ENCODE data around the gene PDPK1. TPM values are rescaled to one million over a fixed set of nuclear protein-coding genes. Genes with fewer than 3 reads are reported as not detected.

Gene PDPK1
- total and polyA plus RNA-seq, 4 donors = 12.1 to 28.1 (median 18.2) TPM

DNA sequence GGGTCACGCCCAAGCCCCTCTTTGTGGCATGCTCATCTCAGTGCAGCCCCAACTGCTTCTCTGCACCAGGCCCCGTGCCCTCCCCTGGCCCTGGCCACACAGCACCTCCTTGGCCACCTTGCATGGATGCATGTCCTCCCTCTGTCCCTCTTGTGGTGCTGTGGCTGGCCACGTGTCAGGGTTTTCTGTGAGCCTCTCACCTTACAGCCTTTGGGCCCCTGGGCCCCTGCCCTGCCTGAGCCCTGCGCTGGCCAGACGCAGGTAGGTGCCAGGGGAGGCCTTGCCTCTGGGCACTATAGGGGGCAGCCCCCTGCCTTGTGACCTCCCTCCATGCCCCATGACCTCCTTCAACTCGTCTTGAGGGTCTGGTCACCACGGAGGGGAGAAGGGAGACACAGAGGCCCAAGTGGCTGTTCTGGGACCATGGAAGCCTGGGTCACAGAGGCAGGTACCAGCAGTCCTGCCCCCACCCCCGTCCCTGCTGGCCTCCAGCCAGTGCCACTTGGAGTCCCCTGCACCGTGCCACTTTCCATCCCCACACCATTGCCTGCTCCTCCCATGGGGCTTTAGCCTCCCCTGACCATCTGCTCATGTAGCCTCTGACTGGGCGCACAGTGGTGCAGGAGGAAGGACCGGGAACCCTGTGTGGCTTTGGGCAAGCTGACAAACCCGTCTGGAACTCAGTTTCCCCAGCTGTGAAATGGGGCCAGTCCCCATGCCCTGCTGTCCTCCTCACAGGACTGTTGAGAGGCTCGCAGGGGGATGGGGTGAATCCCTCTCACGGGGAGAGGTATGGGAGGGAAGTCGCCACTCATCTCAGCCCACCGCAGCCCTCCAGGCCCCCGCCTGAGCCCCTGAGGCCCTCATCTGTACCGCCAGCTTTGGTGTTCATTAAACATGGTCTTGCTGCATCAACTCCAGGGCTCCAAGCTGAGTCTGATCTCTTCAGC, 35.6 kb upstream of the PDPK1 start (continued):
- TF ChIP-seq, protein P1, sequence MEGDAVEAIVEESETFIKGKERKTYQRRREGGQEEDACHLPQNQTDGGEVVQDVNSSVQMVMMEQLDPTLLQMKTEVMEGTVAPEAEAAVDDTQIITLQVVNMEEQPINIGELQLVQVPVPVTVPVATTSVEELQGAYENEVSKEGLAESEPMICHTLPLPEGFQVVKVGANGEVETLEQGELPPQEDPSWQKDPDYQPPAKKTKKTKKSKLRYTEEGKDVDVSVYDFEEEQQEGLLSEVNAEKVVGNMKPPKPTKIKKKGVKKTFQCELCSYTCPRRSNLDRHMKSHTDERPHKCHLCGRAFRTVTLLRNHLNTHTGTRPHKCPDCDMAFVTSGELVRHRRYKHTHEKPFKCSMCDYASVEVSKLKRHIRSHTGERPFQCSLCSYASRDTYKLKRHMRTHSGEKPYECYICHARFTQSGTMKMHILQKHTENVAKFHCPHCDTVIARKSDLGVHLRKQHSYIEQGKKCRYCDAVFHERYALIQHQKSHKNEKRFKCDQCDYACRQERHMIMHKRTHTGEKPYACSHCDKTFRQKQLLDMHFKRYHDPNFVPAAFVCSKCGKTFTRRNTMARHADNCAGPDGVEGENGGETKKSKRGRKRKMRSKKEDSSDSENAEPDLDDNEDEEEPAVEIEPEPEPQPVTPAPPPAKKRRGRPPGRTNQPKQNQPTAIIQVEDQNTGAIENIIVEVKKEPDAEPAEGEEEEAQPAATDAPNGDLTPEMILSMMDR (IDR thresholded peaks at IDR 0.05; ENCODE audit: low read depth, low read length, missing input control) = no peak

DNA sequence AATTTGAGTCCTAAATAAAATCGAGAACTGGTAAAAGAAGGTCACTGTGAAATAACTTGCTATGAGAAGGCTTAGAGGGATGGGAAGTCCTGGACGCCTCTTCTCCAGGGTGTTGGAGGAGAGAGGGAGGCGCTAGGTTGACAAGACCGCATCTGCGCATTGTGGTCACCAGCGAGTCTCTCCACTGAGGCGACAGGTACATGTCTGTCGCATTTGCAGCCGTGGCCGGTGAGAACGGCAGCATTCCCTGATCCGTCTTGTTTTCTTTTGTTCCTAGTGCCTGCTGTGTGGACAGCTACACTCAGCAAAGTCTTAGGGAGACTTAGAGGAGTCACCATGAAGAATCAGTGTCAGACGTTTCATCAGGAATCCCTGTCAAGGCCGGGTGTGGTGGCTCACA, 32.1 kb upstream of the PDPK1 start:
- H3K9me3 ChIP-seq (ENCODE audit: control insufficient read depth in 4 of 4, low read length in 3 of 4) = no peaks in the 10 kb centered on the region
- no peaks in the 10 kb centered on the region for H3K36me3 ChIP-seq (ENCODE audit: control insufficient read depth in 4 of 4, insufficient read depth in 3 of 4, low read depth in 1 of 4, low read length in 3 of 4)
- H3K27me3 ChIP-seq (ENCODE audit: control insufficient read depth in 4 of 4, insufficient read depth in 4 of 4, low read length in 3 of 4) = no peaks in the 10 kb centered on the region
- H3K27ac ChIP-seq (ENCODE audit: low read depth in 1 of 2, low read length in 2 of 2) = no peak overlapping the region
- WGBS = 96% methylated on average over 14 of the region's 14 CpGs
- H3K9ac ChIP-seq (ENCODE audit: low read depth in 1 of 2, low read length in 2 of 2) = no peak overlapping the region
- peaks cover 3 to 26% (median 15%) of the 10 kb centered on the region in 4 donors for H3K4me1 ChIP-seq (ENCODE audit: control insufficient read depth in 4 of 4, insufficient read depth in 4 of 4, low read length in 3 of 4)
- TF ChIP-seq GABPA (IDR thresholded peaks at IDR 0.05 in 1 of 2, conservative IDR thresholded peaks at IDR 0.05 in 1 of 2) (no peak), NR2F2 (IDR thresholded peaks at IDR 0.05) (no peak), HNF4G (IDR thresholded peaks at IDR 0.05) (no peak), FOXA2 (IDR thresholded peaks at IDR 0.05) (no peak), TAF1 (conservative IDR thresholded peaks at IDR 0.05) (no peak), FOXA1 (IDR thresholded peaks at IDR 0.05) (no peak), SP1 (IDR thresholded peaks at IDR 0.05) (no peak), RXRA (IDR thresholded peaks at IDR 0.05) (no peak)
- TF ChIP-seq, protein P1 (IDR thresholded peaks at IDR 0.05; ENCODE audit: low read depth, low read length, missing input control) = no peak
- TF ChIP-seq, protein P2, sequence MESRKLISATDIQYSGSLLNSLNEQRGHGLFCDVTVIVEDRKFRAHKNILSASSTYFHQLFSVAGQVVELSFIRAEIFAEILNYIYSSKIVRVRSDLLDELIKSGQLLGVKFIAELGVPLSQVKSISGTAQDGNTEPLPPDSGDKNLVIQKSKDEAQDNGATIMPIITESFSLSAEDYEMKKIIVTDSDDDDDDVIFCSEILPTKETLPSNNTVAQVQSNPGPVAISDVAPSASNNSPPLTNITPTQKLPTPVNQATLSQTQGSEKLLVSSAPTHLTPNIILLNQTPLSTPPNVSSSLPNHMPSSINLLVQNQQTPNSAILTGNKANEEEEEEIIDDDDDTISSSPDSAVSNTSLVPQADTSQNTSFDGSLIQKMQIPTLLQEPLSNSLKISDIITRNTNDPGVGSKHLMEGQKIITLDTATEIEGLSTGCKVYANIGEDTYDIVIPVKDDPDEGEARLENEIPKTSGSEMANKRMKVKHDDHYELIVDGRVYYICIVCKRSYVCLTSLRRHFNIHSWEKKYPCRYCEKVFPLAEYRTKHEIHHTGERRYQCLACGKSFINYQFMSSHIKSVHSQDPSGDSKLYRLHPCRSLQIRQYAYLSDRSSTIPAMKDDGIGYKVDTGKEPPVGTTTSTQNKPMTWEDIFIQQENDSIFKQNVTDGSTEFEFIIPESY (IDR thresholded peaks at IDR 0.05) = no peak
- TF ChIP-seq, protein P3, sequence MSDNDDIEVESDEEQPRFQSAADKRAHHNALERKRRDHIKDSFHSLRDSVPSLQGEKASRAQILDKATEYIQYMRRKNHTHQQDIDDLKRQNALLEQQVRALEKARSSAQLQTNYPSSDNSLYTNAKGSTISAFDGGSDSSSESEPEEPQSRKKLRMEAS (IDR thresholded peaks at IDR 0.05) = no peak
- DNase-seq (ENCODE audit: low spot score) = no peak
- H3K4me3 ChIP-seq (ENCODE audit: low read depth in 1 of 3, low read length in 3 of 3) = no peak overlapping the region

DNA sequence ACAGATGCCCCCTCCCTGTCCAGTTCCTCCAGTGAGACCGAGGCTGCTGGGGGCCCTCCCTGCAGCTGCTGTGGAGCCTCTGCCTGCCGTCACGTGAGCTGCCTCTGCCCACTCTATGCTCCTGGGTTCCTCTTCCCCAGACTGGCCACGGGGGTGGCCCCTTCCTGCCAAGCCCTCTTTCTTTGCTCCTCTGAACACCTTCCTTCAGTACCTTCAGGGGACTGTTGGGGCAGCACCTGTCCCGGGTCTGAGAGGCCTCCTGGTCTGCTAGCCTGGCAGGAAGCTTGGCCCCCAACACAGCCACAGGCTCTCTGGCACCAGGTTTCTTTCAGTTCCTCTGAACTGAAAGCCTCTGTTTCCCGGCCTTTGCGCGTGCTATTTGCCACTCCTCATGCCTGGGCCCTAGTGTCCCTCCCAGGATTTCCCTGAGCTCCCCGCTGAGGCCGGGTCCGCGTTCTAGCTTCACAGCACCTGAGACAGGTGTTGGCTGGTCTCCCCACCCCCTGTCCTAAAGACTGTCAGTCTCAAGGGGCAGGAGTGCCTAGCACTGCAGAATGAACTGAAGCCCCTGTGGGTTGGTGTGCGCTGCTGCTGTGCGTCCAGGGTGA, 30.7 kb upstream of the PDPK1 start:
- Histone ChIP-seq H3K4me1 (ENCODE audit: control insufficient read depth in 4 of 4, insufficient read depth in 4 of 4, low read length in 3 of 4) (peaks cover 0 to 13% (median 7%) of the 10 kb centered on the region in 4 donors), H3K9me3 (ENCODE audit: control insufficient read depth in 4 of 4, low read length in 3 of 4) (no peaks in the 10 kb centered on the region), H3K9ac (ENCODE audit: low read depth in 1 of 2, low read length in 2 of 2) (no peak overlapping the region), H3K27ac (ENCODE audit: low read depth in 1 of 2, low read length in 2 of 2) (peak overlapping the region; percentile 41 to 74), H3K4me3 (ENCODE audit: low read depth in 1 of 3, low read length in 3 of 3) (no peak overlapping the region), H3K36me3 (ENCODE audit: control insufficient read depth in 4 of 4, insufficient read depth in 3 of 4, low read depth in 1 of 4, low read length in 3 of 4) (no peaks in the 10 kb centered on the region), H3K27me3 (ENCODE audit: control insufficient read depth in 4 of 4, insufficient read depth in 4 of 4, low read length in 3 of 4) (no peaks in the 10 kb centered on the region)
- DNase-seq (ENCODE audit: low spot score) = no peak
- 78% methylated on average over 14 of the region's 14 CpGs for WGBS
- no peak for TF ChIP-seq YY1 (IDR thresholded peaks at IDR 0.05)
- TF ChIP-seq FOXA1 (IDR thresholded peaks at IDR 0.05) = no peak
- TF ChIP-seq HNF4A (conservative IDR thresholded peaks at IDR 0.05) = no peak
- TF ChIP-seq, protein P4, sequence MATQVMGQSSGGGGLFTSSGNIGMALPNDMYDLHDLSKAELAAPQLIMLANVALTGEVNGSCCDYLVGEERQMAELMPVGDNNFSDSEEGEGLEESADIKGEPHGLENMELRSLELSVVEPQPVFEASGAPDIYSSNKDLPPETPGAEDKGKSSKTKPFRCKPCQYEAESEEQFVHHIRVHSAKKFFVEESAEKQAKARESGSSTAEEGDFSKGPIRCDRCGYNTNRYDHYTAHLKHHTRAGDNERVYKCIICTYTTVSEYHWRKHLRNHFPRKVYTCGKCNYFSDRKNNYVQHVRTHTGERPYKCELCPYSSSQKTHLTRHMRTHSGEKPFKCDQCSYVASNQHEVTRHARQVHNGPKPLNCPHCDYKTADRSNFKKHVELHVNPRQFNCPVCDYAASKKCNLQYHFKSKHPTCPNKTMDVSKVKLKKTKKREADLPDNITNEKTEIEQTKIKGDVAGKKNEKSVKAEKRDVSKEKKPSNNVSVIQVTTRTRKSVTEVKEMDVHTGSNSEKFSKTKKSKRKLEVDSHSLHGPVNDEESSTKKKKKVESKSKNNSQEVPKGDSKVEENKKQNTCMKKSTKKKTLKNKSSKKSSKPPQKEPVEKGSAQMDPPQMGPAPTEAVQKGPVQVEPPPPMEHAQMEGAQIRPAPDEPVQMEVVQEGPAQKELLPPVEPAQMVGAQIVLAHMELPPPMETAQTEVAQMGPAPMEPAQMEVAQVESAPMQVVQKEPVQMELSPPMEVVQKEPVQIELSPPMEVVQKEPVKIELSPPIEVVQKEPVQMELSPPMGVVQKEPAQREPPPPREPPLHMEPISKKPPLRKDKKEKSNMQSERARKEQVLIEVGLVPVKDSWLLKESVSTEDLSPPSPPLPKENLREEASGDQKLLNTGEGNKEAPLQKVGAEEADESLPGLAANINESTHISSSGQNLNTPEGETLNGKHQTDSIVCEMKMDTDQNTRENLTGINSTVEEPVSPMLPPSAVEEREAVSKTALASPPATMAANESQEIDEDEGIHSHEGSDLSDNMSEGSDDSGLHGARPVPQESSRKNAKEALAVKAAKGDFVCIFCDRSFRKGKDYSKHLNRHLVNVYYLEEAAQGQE (IDR thresholded peaks at IDR 0.05) = no peak
- TF ChIP-seq JUND (IDR thresholded peaks at IDR 0.05) = no peak
- TF ChIP-seq TAF1 (conservative IDR thresholded peaks at IDR 0.05) = no peak
- no peak for TF ChIP-seq GABPA (IDR thresholded peaks at IDR 0.05 in 1 of 2, conservative IDR thresholded peaks at IDR 0.05 in 1 of 2)
- TF ChIP-seq NR2F2 (IDR thresholded peaks at IDR 0.05) = no peak
- TF ChIP-seq, protein P2 (IDR thresholded peaks at IDR 0.05) = no peak
